Measurements from ENCODE around the gene SLMAP.

DNA sequence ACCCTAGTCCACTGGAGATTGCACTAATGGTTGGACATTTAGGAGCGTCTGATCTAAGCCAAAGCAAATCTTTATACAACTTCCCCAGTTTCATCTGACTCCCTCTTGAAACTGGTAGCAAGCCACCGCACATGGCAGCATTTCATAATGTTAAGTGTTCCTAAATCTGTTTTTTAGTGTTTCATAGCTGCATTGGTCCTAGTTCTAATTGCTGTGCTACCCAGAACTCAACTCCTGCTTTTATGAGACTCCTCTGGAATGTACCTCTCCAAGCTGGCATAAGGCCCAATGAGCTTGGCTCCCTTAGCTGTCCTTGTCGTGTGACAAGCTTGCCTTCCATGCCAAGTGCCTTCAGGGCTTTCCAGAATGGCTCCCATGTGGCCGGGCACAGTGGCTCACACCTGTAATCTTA, 186.8 kb downstream of the SLMAP start:
- TF ChIP-seq, protein P1, sequence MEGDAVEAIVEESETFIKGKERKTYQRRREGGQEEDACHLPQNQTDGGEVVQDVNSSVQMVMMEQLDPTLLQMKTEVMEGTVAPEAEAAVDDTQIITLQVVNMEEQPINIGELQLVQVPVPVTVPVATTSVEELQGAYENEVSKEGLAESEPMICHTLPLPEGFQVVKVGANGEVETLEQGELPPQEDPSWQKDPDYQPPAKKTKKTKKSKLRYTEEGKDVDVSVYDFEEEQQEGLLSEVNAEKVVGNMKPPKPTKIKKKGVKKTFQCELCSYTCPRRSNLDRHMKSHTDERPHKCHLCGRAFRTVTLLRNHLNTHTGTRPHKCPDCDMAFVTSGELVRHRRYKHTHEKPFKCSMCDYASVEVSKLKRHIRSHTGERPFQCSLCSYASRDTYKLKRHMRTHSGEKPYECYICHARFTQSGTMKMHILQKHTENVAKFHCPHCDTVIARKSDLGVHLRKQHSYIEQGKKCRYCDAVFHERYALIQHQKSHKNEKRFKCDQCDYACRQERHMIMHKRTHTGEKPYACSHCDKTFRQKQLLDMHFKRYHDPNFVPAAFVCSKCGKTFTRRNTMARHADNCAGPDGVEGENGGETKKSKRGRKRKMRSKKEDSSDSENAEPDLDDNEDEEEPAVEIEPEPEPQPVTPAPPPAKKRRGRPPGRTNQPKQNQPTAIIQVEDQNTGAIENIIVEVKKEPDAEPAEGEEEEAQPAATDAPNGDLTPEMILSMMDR (IDR thresholded peaks at IDR 0.05), result no peak
- TF ChIP-seq POLR2AphosphoS5 (IDR thresholded peaks at IDR 0.05) (peak in 3 of 4 donors; percentile 40 to 51 (median 43)), POLR2A (IDR thresholded peaks at IDR 0.05) (no peak)

Measured in sigmoid colon (tissue), 4 donors.